GM19328 (cell line): ENCODE measurements around the gene NUP62.
A peak's percentile ranks its signal among the peaks of the same experiment; 100 is the strongest.

ENCODE experiments used
- ATAC-seq: cut with Tn5 transposase; IDR thresholded peaks from one replicate; pipeline ENCODE4 v1.9.1; 2021; ENCODE audit warnings: mild to moderate bottlenecking, moderate library complexity; ENCODE audit not compliant: unreplicated experiment

The NUP62 gene

GRCh38 chr19:49870309-49870901, 58.9 kb downstream of the NUP62 start:
- ATAC-seq, result no peak

- ATAC-seq, result peak; percentile 52
These were observed 59.6 kb downstream of the NUP62 start for GRCh38 chr19:49869484-49870308.

DNA sequence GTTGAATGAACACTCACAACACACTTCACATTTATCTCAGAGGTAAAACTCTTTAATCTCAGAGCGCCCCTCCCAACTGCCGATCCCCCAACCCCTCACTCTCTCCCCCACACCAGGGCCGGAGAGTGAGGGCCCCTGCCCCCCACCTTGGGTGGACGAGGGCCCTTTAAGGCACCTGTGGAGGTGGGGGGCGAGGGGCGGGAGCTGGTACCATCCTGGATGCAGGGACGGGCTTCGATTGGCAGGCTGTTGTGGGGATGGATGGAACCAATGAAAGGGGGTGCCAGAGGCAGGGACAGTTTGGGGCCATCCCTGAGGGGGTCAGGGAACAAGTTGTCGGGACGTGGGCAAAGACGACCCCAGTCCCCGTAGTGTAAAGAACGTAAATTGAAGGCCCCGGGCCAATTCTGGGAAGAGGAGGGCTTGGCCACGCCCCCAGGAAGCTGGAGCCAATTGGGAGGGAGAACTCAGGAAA, 60.3 kb downstream of the NUP62 start:
- ATAC-seq, result peak; percentile 7

DNA sequence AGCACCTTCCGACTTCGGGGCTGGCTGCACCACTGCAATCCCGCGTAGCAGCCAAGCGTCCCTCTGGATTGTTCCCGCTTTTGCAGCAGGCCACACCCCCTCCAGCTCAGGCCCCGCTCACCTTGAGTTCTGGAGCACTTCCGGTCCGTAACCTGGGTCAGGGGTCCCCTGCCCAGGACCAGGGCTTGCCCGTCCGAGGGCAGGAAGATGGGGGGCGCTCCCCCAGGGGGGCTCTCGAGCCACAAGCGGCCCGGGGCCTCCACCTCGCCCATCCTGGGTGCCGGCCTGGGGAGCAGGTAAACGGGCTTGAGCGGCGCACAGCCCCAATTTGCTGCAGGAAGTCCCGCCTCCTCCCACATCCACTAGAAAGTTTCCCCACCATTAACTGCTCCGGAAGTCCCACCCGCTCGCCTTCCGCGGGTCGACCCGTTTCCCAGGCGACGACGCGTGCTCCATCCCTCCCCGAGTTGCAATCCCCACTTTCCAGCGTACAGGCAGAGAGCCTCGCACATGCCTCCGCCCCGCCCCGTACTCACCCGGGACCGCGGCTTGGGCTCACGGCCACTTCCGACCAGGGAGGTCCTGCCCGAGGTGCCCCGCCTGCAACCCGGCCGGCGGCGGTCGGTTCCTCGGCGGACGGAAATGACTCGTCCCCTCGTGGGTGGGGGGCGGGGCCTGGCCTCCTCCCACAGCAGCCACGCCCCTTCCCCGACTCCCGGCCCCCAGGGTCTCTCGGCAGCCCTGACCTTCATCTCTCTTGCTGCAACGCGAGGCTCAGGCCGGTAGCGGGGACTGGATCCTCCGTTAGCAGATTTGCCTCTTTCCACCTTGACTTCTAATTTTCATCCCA, 62.1 kb downstream of the NUP62 start, which contains the start of gene PNKP:
PNKP (minus strand) TSS at position 644 of the 850 bp plus-strand sequence; CDS start at position 272, 372 bp downstream.
- peak; percentile 42 for ATAC-seq

DNA sequence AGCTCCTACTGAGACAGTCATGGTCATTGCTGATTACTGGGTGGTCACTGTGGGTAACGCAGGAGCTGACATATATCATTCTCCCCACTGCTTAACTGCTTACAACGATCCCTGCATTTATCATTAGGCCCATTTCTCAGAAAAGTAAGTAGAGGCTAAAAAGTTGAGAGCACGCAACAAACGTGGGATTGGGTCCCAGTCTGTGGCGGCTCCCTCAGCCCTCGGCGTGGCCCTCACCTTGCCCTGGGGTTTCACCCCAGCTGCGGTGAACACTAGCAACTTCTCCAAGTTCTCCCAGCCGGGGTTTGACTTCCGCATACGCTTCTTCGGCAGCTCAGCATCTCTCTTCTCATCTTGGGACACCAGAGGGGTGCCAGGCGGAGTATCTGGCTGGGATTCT, 64.4 kb downstream of the NUP62 start:
- ATAC-seq, result no peak

DNA sequence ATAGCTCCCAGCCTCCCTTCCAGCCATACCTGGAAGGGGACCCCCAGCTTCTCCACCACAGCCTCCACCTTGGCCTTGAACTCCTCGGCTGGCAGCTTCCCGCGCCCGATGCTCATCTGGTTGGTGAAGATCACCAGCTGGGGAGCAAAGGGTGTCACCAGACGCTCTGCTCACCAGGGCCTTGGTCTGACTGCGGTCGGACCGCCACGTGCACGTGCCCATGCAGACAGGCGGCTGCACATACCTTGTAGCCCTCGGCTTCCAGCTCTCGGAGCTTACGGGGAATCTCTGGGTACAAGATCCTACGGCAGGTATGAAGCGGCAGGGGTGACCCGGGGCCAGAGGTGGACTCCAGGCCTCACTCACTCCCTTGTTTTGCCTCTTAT, 65.4 kb downstream of the NUP62 start:
- no peak for ATAC-seq

DNA sequence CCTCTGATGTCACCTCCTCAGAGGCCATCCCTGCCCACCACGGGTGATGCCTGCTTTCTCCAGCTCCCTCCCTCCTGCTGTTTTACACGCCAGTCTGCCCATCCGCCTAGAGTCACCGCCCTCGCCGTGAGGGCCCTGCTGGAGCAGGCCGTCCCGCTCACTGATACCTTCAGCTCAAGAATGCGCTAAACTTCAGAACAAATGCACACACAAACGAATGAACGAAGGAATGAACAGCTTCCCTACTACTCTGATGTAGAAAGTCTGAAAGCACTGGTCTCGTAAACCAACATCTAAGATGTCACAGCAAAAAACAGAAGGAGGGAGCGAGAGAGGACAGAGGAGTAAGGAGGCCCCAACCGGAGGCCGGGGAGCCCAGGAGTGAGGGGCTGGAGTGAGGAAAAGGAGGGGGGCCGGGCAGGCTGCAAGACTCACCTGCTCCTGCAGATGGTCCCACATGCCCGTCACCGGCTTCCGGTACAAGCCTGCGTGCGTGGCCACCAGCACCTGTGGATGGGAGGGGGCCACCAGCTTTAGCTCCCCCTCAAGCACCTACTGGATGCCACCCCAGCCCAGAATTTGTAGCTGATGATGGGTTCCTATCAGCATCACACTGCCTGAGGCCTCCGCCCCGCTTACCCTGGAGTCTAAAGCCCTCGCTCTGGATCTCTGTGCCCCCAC, 65.9 kb downstream of the NUP62 start:
- no peak for ATAC-seq

GRCh38 chr19:49862391-49863253, 66.7 kb downstream of the NUP62 start:
- no peak for ATAC-seq

- ATAC-seq, result no peak
These were observed 67.5 kb downstream of the NUP62 start for GRCh38 chr19:49861541-49862378.

GRCh38 chr19:49861107-49861506, 68.2 kb downstream of the NUP62 start:
- no peak for ATAC-seq

DNA sequence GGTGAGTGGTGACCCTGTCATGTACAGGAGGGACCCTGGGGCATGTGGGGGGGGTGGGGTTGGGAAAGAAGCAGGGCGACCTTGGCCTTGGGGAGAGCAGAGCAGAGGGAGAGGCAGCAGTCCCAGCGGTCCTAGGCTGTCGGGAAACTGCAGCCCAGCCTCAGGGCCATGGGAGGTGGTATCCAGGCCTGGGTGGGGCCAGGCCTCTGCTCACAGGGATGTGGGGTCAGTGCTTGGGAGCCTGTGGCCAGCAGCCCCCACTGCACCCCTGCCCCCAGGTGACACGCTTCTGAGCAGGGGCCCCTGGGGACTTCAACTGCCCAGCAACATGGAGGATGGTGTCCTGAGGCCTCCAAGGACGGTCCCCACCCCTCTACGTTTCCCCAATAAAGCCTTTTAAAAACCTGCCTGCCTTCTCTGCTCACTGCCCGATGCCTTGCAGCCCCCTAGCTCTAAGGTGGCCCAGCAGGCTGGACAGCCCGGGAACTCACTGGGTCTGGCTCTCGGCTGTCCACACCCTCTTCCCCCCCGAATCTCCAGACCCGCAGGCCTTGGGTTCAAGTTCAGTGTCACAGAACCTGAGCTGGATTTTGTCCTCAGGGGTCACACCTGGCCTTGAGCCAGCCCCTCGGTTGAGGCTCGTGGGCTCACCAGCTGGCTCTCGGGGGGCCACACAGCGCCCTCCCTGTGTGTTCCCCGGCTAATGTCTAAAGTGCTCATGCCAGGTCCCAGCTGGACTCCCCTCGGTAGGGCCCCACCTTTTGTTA, 68.8 kb downstream of the NUP62 start:
- ATAC-seq, result no peak

DNA sequence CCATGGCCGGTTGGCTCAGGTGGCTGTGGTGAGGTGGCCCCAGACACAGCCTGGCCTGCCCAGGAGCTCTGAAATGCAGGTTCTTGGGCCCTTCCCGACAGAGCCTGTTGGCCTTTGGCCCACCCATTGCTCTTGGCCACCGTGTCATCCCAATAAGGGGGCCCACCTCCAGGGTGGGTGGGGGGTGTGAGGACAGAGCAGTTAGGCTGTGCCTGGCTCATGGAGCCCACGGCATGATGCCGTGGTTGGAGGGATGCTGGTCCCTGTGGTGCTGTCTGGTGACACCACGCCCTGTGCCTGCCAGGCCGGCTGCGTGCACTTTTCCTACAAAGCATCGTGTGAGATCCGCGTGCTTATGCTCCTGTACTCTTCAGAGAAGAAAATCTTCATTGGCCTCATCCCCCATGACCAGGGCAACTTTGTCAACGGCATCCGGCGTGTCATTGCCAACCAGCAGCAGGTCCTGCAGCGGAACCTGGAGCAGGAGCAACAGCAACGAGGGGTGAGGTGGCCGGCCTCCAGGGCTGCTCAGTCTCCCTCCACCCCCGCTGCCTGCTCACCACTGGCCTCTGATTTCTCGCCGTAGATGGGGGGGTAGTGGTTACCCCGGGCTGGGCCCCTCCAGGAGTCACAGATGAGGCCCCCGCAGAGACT, 69.5 kb downstream of the NUP62 start:
- ATAC-seq, result no peak

DNA sequence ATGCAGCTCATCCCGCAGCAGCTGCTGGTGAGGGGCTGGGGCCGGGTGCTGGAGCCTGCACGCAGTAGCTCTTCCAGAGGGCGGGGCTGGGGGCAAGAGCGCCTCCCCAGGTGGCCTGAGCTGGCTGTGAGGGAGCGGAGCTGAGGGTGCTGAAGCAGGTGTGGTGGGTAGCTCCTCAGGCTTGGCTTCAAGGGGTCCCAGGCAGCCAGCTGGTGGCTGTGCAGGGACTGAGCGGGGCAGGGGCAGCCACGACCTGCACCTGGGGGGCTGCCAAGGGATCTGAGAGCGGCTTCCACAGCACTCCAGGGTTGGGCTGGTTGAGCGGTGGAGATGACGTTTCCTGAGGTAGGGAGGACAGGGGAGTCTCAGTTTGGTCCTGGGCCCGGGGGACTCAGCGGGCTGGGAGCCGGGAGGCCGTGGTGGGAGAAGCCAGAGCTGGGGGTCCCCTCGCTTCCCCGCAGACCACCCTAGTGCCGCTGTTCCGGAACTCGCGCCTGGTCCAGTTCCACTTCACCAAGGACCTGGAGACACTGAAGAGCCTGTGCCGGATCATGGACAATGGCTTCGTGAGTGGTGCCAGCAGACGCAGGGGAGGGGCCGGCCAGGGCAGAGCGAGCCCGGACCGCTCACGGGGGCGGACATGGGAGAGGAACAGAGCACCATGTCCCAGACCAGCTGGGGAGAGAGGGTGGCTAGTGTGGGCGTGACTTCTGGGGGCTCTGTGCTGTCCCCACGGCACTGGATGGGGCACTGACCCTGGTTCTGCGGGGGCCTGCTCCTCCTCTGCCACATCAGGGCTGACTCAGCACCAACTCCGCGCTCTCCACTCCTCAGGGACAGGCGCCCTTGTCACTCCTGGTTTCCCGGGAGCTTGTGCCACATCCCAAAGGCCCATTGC, 71.0 kb downstream of the NUP62 start:
- no peak for ATAC-seq

GRCh38 chr19:49857838-49858087, 71.5 kb downstream of the NUP62 start:
- ATAC-seq, result no peak

- no peak for ATAC-seq
These were observed 72.1 kb downstream of the NUP62 start for GRCh38 chr19:49857061-49857837.
